Spinal cord (tissue), 10 donors: ENCODE measurements around the gene TSPAN12. TPM values are rescaled to one million over a fixed set of nuclear protein-coding genes. Genes with fewer than 3 reads are reported as not detected.
"Not testable (repeated sequence)": the region's sequence is repeated elsewhere in the genome, so short reads cannot be mapped to it uniquely, and the experiment has no call there.

Experiments
- DNase-seq, 6 donors: peaks; one replicate each; pipeline versions ENCODE4 v3.0.0 to v3.0.0-alpha.2; 2013 to 2015; ENCODE audit warnings: low spot score in 6 of 6, low read depth in 4 of 6
- H3K27ac ChIP-seq: one replicate; pipeline ENCODE4 v1.5.1; 2013; ENCODE audit warnings: low read depth, low read length, control low read depth
- H3K27me3 ChIP-seq: one replicate; pipeline ENCODE4 v1.6.1; 2013; ENCODE audit warnings: low read length; ENCODE audit not compliant: control insufficient read depth, insufficient read depth
- H3K36me3 ChIP-seq: one replicate; pipeline ENCODE4 v1.6.1; 2013; ENCODE audit warnings: low read length; ENCODE audit not compliant: control insufficient read depth, insufficient read depth
- H3K4me1 ChIP-seq: one replicate; pipeline ENCODE4 v1.6.1; 2013; ENCODE audit warnings: low read length; ENCODE audit not compliant: control insufficient read depth, insufficient read depth
- H3K4me3 ChIP-seq: one replicate; pipeline ENCODE4 v1.5.1; 2013; ENCODE audit warnings: low read depth, low read length, control low read depth
- H3K9me3 ChIP-seq: one replicate; pipeline ENCODE4 v1.6.1; 2013; ENCODE audit warnings: low read length; ENCODE audit not compliant: control insufficient read depth, insufficient read depth
- WGBS: methylation state at CpG from one replicate; pipeline ENCODE4 v1.1.5; 2013; ENCODE audit warnings: missing lambda C conversion rate; ENCODE audit not compliant: insufficient coverage; 5-methylcytosine and 5-hydroxymethylcytosine counted together
- long read RNA-seq, 4 donors: transcript quantifications; one replicate each; lab custom pipeline, GENCODE V29; 2026
- polyA plus RNA-seq, 2 donors: library from polyadenylated mRNA; unstranded; fragments of 120-200 nt; gene quantifications; one replicate each; pipeline ENCODE4 v1.2.1, GENCODE V29; 2013; ENCODE audit not compliant: insufficient read length in 2 of 2
- total RNA-seq, 2 donors: library from RNA; depleted of rRNA in 1 of 2; stranded (reverse); fragments of 120-200 nt in 1 of 2; fragments of >200 nt in 1 of 2; gene quantifications; one replicate each; pipeline versions ENCODE4 v1.2.3 to v1.2.4, GENCODE V29; 2013 to 2014
- donor health status: healthy.

TSPAN12 gene
- total RNA-seq: 10 to 100 TPM; 16.8 to 21.9 TPM
- 10 to 100 TPM; 19.1 to 25.5 TPM for polyA plus RNA-seq
- long read RNA-seq, donor 1, transcript TSPAN12-201 (8 exons, 2,798 nt): major isoform, 13 of 13 reads
- long read RNA-seq, donor 1, partial matches to known transcripts: 0 of 13 reads
- long read RNA-seq, donor 1, other reads (novel, unspliced or antisense): 0 of 13 reads
- long read RNA-seq, donor 2, transcript TSPAN12-201 (8 exons, 2,798 nt): major isoform, 7 of 7 reads
- long read RNA-seq, donor 2, partial matches to known transcripts: 0 of 7 reads
- long read RNA-seq, donor 2, other reads (novel, unspliced or antisense): 0 of 7 reads
- long read RNA-seq, donor 3, transcript TSPAN12-201 (8 exons, 2,798 nt): major isoform, 8 of 8 reads
- long read RNA-seq, donor 3, partial matches to known transcripts: 0 of 8 reads
- long read RNA-seq, donor 3, other reads (novel, unspliced or antisense): 0 of 8 reads
- long read RNA-seq, donor 4, transcript TSPAN12-201 (8 exons, 2,798 nt): major isoform, 20 of 20 reads
- long read RNA-seq, donor 4, partial matches to known transcripts: 0 of 20 reads
- long read RNA-seq, donor 4, other reads (novel, unspliced or antisense): 0 of 20 reads

- under 1% methylated on average over 58 of the region's 71 CpGs for WGBS
- peak; percentile 57 to 91 (median 70) for DNase-seq
- no peaks in the 10 kb centered on the region for H3K36me3 ChIP-seq
- peak within 1 kb of the TSS; percentile 94 for H3K27ac ChIP-seq
- peak within 1 kb of the TSS; percentile 84 for H3K4me3 ChIP-seq
- no peaks in the 10 kb centered on the region for H3K9me3 ChIP-seq
- peaks cover 4% of the 10 kb centered on the region for H3K4me1 ChIP-seq
- no peaks in the 10 kb centered on the region for H3K27me3 ChIP-seq
Observed at GRCh38 chr7:120857588-120858573, at the start of gene TSPAN12. Gene TSPAN12, minus strand, starts transcription at chr7:120858144. Its CDS starts 1,381 bp downstream, at chr7:120856763.

- WGBS: 68% methylated on average over 2 of the region's 4 CpGs
- H3K4me1 ChIP-seq: no peaks in the 10 kb centered on the region
Observed at GRCh38 chr7:120898715-120899499, 41.0 kb upstream of the TSPAN12 start.

GRCh38 chr7:120895253-120895652 lies 37.3 kb upstream of the TSPAN12 start:
- not testable (repeated sequence) for H3K27me3 ChIP-seq, H3K4me1 ChIP-seq, H3K4me3 ChIP-seq, H3K36me3 ChIP-seq, H3K9me3 ChIP-seq, H3K27ac ChIP-seq, DNase-seq
- 82% methylated on average over 3 of the region's 3 CpGs for WGBS

More at GRCh38 chr7:120898715-120899499, 41.0 kb upstream of the TSPAN12 start:
- peak in 1 of 6 donors; percentile 2 for DNase-seq
- no peak overlapping the region for H3K27ac ChIP-seq
- no peak overlapping the region for H3K4me3 ChIP-seq
- no peaks in the 10 kb centered on the region for H3K36me3 ChIP-seq
- peaks cover 2% of the 10 kb centered on the region for H3K9me3 ChIP-seq
- no peaks in the 10 kb centered on the region for H3K27me3 ChIP-seq

- not testable (repeated sequence) for H3K27me3 ChIP-seq, H3K27ac ChIP-seq, H3K4me3 ChIP-seq, H3K36me3 ChIP-seq, H3K9me3 ChIP-seq, DNase-seq, H3K4me1 ChIP-seq
- 86% methylated on average over 3 of the region's 4 CpGs for WGBS
Observed at GRCh38 chr7:120885602-120886001, 27.7 kb upstream of the TSPAN12 start.

- Histone ChIP-seq H3K4me1 (no peaks in the 10 kb centered on the region), H3K9me3 (no peaks in the 10 kb centered on the region), H3K4me3 (no peak overlapping the region), H3K36me3 (no peaks in the 10 kb centered on the region), H3K27ac (no peak overlapping the region), H3K27me3 (no peaks in the 10 kb centered on the region)
- DNase-seq: peak in 1 of 6 donors; percentile 50
- WGBS: 71% methylated on average over 2 of the region's 4 CpGs
Observed at GRCh38 chr7:120877701-120878100, 19.8 kb upstream of the TSPAN12 start.

- H3K9me3 ChIP-seq: no peaks in the 10 kb centered on the region
- H3K27ac ChIP-seq: no peak overlapping the region
- H3K27me3 ChIP-seq: no peaks in the 10 kb centered on the region
- no CpG with 5 or more reads among the region's 2 CpGs for WGBS
- no peak overlapping the region for H3K4me3 ChIP-seq
- DNase-seq: no peak
- no peaks in the 10 kb centered on the region for H3K36me3 ChIP-seq
- no peaks in the 10 kb centered on the region for H3K4me1 ChIP-seq
Observed at GRCh38 chr7:120876922-120877321, 19.0 kb upstream of the TSPAN12 start.

GRCh38 chr7:120874722-120875121 lies 16.8 kb upstream of the TSPAN12 start:
- Histone ChIP-seq H3K27me3 (no peaks in the 10 kb centered on the region), H3K4me1 (no peaks in the 10 kb centered on the region), H3K4me3 (no peak overlapping the region), H3K36me3 (no peaks in the 10 kb centered on the region), H3K9me3 (no peaks in the 10 kb centered on the region), H3K27ac (no peak overlapping the region)
- 83% methylated on average over 1 of the region's 3 CpGs for WGBS
- DNase-seq: no peak

GRCh38 chr7:120874016-120874415 lies 16.1 kb upstream of the TSPAN12 start:
- no peaks in the 10 kb centered on the region for H3K4me1 ChIP-seq
- 100% methylated on average over 1 of the region's 1 CpG for WGBS
- DNase-seq: no peak
- no peaks in the 10 kb centered on the region for H3K36me3 ChIP-seq
- no peak overlapping the region for H3K27ac ChIP-seq
- H3K4me3 ChIP-seq: no peak overlapping the region
- H3K27me3 ChIP-seq: no peaks in the 10 kb centered on the region
- no peaks in the 10 kb centered on the region for H3K9me3 ChIP-seq

- Histone ChIP-seq H3K27ac (no peak overlapping the region), H3K9me3 (no peaks in the 10 kb centered on the region), H3K36me3 (no peaks in the 10 kb centered on the region), H3K4me3 (no peak overlapping the region), H3K4me1 (no peaks in the 10 kb centered on the region), H3K27me3 (no peaks in the 10 kb centered on the region)
- no CpG with 5 or more reads among the region's 4 CpGs for WGBS
- peak in 2 of 6 donors; percentile 15 to 23 for DNase-seq
Observed at GRCh38 chr7:120873401-120873800, 15.5 kb upstream of the TSPAN12 start.
